HG03139 (cell line): ENCODE data around the gene CD47.

Source experiments
- ATAC-seq: cut with Tn5 transposase; IDR thresholded peaks from one replicate; pipeline ENCODE4 v1.9.1; 2021; ENCODE audit not compliant: unreplicated experiment

Gene CD47

DNA sequence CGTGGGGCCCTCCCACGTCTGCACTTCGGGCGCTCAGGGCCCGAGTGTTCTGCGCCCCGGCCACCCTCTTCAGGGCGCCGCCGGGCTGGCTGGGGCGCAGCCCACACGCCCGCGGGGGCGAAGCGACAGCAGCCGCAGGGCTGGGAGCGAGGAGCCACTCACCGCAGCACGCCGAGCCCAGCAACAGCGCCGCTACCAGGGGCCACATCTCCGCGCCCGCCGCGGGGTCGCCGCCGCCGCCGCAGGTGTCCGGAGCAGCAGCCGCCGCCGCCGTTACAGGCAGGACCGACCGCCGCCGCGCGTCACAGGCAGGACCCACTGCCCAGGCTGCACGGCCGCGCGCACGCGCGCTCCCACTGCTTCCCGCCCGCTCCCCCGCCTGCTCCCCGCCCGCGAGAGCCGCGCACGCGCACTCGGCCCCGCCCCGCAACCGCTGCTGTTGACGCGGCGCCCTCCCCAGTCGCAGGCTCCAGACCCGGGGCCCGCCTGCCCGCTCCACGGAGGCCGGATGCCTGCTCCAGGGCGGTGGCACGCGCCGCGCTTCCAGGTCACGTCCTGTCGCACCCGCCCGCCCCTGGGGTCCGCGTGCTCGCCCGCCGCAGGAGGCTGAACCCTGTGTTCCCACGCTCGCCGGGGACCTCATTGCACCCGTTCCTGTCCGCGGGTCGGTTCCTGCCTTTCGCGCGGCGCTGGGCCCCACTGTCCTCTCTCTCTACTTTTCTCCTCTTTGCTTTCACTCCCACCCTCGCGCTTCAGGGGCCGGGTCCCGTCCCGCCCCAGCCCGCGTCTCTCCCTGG, at the start of gene CD47:
Gene CD47, minus strand, starts transcription at position 331 of the 797 bp plus-strand sequence. Its CDS starts 123 bp downstream, at position 208.
- peak; percentile 59 for ATAC-seq

DNA sequence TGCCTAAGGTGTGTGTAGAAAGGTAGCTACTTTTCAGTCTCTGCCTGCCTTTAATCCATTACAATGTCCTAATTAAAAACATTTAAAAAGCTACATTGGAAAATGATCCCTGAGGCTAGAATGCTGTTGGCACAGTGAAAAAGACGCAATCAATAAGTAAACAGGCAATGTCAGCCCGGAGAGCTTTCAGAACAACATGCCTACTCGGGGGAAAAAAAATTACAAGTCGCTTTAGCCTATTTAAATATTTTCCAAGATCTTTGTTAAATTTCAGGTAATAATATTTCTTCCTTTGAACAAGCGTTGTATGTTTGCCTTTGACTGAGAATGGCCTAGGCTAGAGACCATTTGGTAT, 46.6 kb upstream of the CD47 start:
- no peak for ATAC-seq

DNA sequence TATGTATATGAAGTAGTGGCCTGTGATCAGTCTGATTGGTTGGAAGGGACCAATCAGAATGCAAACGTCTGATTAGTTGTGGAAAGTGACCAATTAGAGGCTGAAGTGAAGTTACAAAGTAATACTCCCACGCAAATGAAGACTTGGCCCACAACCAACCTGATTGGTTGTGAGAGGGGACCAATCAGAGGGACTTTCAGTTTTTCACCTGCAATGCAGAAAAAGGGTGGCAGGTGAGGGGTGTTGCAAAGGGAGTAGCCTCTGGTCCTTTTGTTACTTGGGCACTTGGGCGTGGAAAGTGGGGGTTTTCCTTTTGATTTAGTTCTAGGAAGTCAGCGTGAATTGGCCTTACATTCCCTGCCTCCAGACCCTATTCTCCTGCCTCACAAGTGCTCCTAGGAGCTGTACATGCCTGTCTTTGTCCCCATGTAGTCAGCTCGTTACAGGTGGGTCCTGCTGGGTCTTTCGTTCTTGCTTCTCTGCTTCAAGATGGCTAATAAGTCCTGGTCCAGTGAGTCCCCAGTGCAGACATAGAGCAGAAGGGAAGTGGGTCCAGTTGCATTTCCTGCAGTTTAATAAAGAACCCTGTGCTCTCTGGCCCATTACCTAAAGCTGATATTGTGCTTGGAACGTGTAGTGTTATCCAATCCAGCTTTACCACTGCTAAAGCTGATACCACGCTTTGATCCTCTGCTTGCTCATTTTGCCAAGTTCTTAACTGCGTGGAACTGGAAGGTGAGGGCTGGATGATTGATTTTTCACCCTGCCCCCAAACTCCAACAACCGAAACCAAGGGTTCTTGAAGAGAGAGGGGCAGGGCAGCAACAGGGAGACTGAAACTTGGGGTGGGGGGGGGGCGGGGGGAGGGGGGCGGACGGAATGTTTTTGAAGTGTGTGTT, 46.0 kb upstream of the CD47 start:
- no peak for ATAC-seq

DNA sequence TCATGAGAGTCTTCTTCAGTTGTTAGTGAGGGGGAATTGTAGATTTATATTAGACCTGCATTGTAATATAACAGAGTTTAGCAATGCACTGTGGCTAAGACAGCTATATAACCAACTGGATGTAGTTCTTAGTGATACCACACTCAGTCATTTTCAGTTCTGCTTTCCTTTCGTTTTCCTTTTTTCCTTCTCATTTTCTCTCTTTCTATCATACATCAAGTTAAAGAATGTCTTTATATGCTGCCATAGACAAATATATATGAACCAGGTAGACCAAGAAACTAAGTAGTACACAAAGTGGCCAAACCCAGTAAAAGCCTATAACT, 43.7 kb upstream of the CD47 start:
- no peak for ATAC-seq

DNA sequence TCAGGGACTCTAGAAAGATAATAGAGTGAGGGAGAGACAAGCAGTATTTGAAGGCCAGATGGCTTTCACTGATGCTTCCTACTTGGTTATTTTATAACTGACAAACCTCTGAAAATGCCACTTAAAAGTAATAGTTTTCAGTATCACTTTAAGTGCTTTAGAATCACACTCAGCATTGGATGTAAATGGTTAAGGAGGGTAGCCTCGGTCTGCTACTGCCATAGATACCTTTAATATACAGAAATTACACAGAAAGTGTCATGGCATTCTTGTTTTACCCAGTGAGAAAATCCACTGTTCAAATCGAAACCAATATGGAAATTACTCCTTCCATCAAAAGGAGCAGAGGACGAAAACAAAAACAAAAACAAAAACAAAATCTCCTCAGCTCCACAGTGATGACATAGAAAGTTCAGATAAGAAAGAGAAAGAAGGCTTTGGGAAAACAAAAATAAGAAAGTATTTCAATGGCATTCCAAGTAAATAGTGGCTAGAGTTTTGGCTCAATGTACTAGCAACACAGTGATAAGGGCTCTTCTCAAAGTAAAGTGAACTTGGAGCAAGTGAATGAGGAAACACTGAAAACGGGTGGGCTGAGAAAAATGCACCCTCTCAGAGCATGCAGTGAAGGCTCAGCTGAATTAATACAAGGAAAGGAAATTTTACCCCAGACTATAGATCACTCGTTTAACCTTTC, 43.2 kb upstream of the CD47 start:
- ATAC-seq: no peak

DNA sequence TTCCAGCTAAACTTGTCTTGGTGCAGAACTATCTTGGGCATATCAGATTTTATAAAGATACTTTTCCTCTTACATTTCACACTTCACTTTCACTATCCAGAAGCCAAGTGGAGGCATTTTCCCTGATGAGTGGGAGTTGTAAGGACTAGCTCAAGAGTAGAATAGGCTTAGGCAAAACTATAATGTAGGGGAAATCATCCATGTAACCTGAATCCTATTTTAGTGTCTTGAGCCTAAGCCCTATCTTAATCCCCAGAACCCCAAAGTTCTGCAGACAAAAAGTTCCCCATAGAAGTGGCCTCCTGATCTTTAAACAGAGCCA, 42.2 kb upstream of the CD47 start:
- ATAC-seq: no peak

DNA sequence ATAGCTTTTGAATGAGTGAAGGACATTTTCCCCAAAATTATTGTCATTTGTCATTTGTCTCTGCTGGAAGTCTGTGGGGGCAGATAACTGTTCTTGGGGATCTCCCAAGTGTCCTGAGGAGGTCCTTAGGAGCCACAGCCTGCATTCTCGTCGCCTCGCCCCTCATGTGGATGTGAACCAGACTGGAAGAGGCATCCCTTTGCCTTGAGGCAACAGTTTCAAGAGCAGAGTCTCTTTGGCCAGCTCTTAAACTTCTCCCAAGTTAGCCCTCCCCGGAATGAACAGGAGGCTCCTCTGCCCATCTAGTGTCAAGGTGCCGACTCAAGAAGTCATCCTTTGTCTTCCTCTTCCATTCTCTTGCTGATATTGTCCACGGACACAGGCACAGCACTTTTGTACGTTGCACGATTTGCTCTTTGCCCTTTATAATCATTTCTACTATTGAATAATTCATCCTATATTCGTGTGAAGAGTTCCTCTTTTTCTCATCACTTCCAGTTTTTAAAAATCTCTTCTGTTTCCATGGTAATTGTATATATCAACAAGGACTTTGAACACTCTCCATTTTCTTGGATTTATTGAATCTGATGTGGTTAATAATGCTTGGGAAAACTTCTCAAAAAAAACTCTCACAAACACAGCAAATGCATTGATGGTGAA, 40.8 kb upstream of the CD47 start:
- ATAC-seq: no peak

GRCh38 chr3:108130701-108131474, 40.1 kb upstream of the CD47 start:
- no peak for ATAC-seq

DNA sequence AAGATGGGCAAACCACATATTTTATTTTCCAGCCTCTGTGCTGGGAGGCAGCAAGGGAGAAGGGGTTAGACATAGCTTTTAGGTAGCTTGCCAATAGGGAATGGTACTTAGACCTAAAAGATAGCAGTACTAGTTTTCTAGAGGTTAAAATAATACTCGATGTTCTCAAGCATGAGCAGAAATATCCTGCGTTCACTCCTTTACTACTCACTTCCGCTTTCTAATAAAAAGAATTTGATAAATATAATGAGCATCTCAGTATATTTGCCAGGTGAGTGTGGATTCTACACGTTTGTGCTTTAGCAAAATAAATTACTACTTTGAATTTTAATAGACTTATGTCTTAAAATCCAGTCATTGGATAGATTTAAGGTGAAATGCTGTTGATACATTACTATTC, 39.4 kb upstream of the CD47 start:
- no peak for ATAC-seq

DNA sequence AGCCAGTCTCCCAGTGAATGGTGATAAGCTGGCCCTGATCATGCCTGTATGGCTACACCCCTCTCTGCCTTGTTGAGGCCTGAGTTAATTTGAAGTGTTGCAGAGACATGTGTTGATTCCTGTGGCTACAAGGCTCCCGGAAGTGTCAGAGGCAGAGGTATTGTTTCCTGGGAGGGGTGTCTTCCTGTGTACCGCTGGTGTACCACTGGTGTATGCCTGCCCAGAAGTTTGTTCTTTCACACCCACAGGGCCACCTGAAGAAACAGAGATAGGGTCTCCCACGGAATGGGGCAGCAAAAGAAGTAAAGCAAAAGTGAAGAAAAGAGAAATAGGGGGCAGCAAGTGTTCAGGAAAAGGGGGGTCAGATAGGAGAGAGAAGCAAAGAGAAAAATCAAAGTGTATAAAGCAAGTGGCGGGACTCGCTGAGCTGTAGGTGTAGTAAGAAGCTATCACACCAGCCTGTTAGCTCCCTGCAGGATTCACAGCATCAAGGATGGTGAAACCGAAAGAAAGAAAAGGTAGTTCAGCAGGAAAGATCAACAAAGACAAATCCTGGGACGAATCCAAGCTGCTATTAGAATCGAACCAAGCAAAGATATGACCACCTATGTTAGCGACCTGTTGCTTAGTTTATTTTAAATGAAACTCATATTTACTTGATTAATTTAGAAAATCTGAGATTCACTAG, 36.6 kb upstream of the CD47 start:
- no peak for ATAC-seq

- no peak for ATAC-seq
Observed at GRCh38 chr3:108126348-108126747, 35.5 kb upstream of the CD47 start.

GRCh38 chr3:108125550-108126071, 34.8 kb upstream of the CD47 start:
- peak; percentile 51 for ATAC-seq

DNA sequence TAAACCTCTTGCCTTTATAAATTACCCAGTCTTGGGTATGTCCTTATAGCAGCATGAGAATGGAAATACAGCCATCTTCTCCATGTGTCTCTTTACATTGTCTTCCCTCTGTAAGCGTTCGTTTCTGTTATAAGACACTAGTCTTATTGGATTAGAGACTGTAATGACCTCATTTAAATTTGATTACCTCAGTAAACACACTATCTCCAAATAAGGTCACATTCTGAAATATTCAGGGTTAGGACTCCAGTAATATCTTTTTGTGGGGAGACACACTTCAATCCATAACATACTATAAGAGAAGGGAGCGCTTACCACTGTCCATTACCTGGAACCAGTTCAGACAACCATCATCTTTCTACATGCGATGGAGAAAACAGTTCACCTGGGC, 34.3 kb upstream of the CD47 start:
- no peak for ATAC-seq

DNA sequence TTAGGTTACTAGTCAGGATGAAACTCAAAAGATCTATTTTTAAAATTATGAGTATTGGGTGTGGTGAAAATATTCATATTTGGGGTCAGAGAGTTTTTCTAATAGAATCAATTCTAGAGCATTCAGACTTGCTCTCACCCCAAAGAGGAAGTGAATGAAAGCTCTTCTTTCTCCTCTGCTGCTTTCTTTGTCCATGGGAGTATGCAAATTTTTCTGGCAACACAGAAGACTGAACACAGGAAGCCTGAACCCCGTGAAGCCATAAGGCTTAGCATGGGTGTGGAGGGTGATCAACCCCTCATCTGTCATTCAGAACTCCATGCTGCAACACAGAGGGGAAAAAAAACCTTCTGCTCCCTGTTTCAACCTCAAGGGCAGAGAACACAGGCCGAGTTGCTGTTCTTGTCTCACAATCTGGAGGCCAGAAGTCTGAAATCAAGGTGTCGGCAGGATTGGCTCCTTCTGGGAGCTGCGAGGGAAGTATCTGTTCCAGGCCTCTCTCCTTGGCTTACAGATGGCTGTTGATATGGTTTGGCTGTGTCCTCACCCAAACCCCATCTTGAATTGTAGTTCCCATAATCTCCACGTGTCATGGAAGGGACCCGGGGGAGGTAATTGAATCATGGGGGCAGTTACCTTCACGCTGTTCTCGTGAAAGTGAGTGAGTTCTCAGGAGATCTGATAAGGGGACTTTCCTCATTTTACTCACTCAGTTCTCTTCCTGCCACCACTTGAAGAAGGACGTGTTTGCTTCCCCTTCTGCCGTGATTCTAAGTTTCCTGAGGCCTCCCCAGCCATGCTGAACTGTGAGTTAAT, 33.7 kb upstream of the CD47 start:
- ATAC-seq: peak; percentile 76

GRCh38 chr3:108123326-108123725, 32.5 kb upstream of the CD47 start:
- ATAC-seq: no peak

DNA sequence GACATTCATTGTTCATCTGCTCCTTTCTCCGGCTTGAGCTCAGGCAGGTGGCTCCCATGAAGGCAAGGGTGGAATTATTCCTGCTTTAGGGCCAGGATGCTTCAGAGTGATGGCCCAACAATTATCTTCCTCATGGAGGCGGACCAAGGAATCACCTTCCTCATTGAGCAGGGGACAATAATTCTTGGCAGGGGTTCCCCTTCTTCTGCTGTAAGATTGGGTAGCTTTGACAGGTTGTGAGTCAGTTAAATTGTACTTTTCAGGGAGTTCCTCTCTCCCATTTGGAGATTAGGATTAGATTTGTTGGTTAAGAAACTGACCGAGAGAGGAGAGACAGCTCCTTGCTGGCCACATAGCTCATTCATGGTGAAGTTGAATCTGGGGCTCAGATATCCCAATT, 31.4 kb upstream of the CD47 start:
- ATAC-seq: no peak

- ATAC-seq: no peak
Observed at GRCh38 chr3:108119398-108120104, 28.7 kb upstream of the CD47 start.

GRCh38 chr3:108118038-108118768, 27.4 kb upstream of the CD47 start:
- no peak for ATAC-seq
